ENCODE results near the gene EIF2B4.

EIF2B4 gene

DNA sequence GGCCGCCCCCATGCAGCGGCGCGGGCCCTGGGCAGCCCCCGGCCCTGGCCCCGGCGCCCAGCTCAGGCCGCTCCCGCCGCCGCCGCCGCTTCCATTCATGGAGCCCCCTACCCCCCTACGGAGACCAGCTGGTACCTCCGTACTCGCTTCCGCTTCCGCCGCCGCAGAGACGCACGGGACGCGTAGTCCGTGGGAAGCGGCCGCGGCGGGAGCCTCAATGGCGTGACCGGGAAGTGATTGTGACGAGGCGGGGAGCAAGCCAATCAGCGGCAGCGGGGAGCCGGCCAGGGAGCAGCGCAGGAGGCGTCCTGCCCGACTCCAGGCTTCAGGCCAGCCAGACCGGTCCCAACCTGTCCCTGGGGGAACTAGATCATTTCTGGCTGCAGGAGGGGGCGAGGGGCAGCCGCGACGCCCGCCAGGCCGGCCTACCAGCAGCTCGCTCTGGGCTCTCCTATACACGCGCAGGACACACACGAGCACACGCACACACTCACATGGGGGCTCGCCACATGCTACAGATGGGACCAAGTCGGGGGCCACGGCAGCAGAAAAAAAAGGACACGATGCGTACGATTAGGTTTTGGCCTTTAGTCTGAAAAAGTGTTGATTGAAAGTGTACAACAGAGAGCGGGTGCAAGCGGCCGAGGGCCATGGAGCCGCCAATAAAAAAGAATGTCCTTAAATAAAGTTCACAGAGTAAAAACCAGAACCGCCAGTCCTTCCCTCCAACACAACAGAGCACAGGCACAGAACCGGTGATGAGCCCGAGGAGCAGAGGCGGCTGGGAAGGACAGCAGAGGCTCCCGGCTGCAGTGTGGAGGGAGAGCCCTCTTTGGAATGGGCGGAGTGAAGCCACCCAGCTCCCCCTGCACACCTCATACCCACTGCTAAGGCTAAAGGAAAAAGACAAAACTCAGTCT is 10.7 kb upstream of the EIF2B4 start, which contains the start of gene ZNF513:
Gene ZNF513, minus strand, starts transcription at position 109 of the 920 bp plus-strand sequence. CDS start 208 bp downstream, outside the sequence.
- DNase-seq (ENCODE audit: low read depth): peak; percentile 81
- TF ChIP-seq, protein P1, sequence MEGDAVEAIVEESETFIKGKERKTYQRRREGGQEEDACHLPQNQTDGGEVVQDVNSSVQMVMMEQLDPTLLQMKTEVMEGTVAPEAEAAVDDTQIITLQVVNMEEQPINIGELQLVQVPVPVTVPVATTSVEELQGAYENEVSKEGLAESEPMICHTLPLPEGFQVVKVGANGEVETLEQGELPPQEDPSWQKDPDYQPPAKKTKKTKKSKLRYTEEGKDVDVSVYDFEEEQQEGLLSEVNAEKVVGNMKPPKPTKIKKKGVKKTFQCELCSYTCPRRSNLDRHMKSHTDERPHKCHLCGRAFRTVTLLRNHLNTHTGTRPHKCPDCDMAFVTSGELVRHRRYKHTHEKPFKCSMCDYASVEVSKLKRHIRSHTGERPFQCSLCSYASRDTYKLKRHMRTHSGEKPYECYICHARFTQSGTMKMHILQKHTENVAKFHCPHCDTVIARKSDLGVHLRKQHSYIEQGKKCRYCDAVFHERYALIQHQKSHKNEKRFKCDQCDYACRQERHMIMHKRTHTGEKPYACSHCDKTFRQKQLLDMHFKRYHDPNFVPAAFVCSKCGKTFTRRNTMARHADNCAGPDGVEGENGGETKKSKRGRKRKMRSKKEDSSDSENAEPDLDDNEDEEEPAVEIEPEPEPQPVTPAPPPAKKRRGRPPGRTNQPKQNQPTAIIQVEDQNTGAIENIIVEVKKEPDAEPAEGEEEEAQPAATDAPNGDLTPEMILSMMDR (IDR thresholded peaks at IDR 0.05; ENCODE audit: control insufficient read depth, insufficient read depth, low read depth, low read length, missing control alignments): no peak
- H3K4me3 ChIP-seq (ENCODE audit: control insufficient read depth, low read depth, low read length): peak within 1 kb of the TSS; percentile 78

DNA sequence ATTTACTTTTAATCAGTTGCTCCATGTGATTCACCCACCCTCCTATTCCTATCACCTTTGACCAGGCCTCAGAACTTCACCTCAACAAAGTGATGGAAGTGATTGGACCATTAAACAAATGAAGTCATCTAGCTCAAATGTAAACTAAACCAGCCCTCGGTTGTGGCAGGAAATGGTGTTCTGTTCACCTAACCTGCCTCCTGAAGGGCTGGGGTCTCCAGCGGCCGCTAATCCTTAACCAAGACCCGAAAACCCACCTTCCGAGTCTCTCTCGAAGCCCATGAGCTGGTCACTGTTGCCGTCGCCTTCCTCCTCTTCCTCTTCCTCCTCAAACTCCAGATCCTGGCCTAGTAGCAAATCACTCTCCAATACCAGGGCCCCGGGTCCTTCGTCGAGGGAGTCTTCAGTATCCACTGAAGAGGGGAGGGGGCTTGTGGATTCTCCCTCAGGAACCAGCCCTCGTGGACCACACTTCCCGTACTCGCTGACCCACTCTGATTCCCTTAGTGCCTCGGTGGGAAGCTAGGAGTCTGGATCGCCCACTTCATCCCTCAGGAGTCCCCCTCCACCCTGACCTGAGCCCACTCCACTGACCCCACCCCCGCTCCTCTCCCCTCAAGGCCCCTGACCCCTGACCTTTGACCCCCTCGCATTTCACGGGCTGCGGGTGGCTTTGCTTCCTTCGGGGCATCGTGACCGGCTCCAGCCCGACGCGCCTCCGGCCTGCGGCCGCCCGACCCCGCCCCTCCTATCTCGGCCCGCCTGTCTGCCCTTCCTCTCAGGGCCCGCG is 9.9 kb upstream of the EIF2B4 start:
- DNase-seq (ENCODE audit: low read depth): no peak

DNA sequence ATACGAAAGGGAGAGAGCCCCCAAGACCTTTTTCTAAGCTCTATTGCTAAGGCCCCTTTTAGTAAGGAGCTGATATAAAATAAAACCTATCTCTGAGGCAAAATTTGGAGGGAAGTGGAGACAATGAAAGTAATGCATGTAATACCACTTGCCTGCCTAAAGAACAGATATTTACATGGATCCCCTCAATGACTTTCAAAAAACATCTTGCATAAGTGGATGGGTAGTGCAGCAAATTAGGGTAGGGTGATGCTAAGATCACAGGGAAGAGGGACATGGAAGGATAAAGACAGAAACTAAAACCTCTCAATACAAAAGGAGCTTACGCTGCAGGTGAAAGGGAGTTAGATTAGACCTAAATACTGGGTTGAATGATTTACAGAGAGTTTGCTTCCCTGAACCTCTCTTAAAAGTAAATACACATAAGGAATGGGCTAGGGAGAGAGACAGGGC is 9.3 kb upstream of the EIF2B4 start:
- no peak for DNase-seq (ENCODE audit: low read depth)
- TF ChIP-seq, protein P1 (IDR thresholded peaks at IDR 0.05; ENCODE audit: control insufficient read depth, insufficient read depth, low read depth, low read length, missing control alignments): no peak

More for the DNA sequence above, 9.9 kb upstream of the EIF2B4 start:
- TF ChIP-seq, protein P1 (IDR thresholded peaks at IDR 0.05; ENCODE audit: control insufficient read depth, insufficient read depth, low read depth, low read length, missing control alignments): no peak
- H3K4me3 ChIP-seq (ENCODE audit: control insufficient read depth, low read depth, low read length): peak overlapping the region; percentile 78

DNA sequence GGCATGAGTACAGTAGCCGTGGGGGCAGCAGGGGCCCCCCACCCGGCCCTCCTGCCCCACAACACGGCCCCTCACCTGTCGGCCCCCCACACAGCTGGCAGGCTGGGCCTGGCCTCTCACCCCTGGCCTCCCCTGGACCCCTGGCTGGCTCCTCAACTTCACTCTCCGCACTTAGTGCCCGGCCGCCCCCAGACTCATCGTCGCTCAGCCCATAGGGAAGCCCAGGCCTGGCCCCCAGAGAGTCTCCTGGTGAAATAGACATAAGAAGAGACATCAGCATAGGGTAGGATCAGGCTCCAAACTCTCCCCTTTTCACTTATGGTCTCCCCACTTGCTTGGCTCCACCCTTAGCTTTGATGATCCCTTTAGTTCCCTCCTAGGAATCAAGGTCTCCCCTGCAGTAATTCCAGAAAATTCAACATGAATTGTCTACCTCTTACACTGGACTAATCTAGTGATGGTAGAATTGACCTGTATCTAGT is 8.7 kb upstream of the EIF2B4 start:
- no peak for DNase-seq (ENCODE audit: low read depth)
- no peak overlapping the region for H3K4me3 ChIP-seq (ENCODE audit: control insufficient read depth, low read depth, low read length)
- TF ChIP-seq, protein P1 (IDR thresholded peaks at IDR 0.05; ENCODE audit: control insufficient read depth, insufficient read depth, low read depth, low read length, missing control alignments): no peak

More for the DNA sequence above, 9.3 kb upstream of the EIF2B4 start:
- H3K4me3 ChIP-seq (ENCODE audit: control insufficient read depth, low read depth, low read length): peak overlapping the region; percentile 78

DNA sequence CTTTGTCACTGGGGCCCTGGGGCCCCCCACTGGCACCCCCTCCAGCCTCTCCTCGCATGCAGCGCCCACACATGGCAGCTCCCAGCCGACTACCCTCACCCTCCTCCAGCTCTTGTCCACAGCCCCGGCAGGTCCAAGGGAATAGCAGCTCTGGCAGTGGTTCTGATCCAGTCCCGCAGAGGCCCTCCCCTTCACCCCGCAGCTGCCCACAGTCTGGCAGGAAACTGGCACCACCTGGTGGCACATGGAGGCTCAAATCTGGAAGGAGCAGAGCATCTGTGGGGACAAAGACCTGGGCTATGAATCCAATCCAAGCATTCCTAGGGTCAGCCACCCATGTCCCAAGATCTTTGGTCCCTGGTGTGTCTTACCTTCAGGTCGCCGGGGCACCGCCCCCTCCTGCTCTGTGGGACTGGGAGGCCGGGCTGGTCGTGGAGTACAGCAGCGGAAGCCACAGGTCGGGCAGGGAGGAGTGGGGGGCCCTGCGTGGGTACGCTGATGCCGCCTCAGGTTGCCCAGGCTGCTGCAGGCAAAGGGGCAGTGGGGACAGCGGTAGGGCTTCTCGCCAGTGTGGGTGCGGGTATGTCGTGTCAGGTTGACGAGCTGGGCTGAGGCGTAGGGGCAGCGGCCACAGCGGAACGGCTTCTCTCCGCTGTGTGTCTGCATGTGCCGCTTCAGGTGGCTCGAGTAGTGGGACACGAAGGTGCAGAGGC is 8.1 kb upstream of the EIF2B4 start:
- no peak for DNase-seq (ENCODE audit: low read depth)
- H3K4me3 ChIP-seq (ENCODE audit: control insufficient read depth, low read depth, low read length): no peak overlapping the region
- TF ChIP-seq, protein P1 (IDR thresholded peaks at IDR 0.05; ENCODE audit: control insufficient read depth, insufficient read depth, low read depth, low read length, missing control alignments): peak; percentile 38
